SK-N-SH treated with all-trans-retinoic acid at 6 μM for 48 hours (cell line): ENCODE measurements around the gene OLFML2B.

Source experiments
- ATAC-seq: fragments of 200-7000 bp; cut with Tn5 transposase; 3 replicates; pipeline ENCODE4 v1.9.1; 2020; ENCODE audit warnings: mild to moderate bottlenecking, moderate library complexity
- ARNTL ChIP-seq: fragments of 450-650 bp; formaldehyde crosslinking; IDR thresholded peaks from 2 replicates; pipeline ENCODE4 v1.5.0; 2020; ENCODE audit warnings: low read depth, mild to moderate bottlenecking, moderate library complexity, borderline replicate concordance
- BACH2 ChIP-seq: fragments of 250-450 bp; sonication (Bioruptor Pico); IDR thresholded peaks from 2 replicates; pipeline ENCODE4 v1.9.0; 2021; ENCODE audit warnings: mild to moderate bottlenecking, borderline replicate concordance
- CREB5 ChIP-seq: fragments of 250-450 bp; sonication (Bioruptor Pico); IDR thresholded peaks from 2 replicates; pipeline ENCODE4 v1.5.1; 2020; ENCODE audit warnings: low read depth, mild to moderate bottlenecking, moderate library complexity
- CSDC2 ChIP-seq: fragments of 250-450 bp; sonication (Bioruptor Pico); IDR thresholded peaks from 2 replicates; pipeline ENCODE4 v1.5.0; 2020; ENCODE audit warnings: mild to moderate bottlenecking, moderate library complexity
- CSRNP3 ChIP-seq: fragments of 250-450 bp; sonication (Bioruptor Pico); IDR thresholded peaks from 2 replicates; pipeline ENCODE4 v1.5.1; 2021; ENCODE audit warnings: mild to moderate bottlenecking, moderate library complexity
- ESRRG ChIP-seq: fragments of 250-450 bp; sonication (Bioruptor Pico); IDR thresholded peaks from 2 replicates; pipeline ENCODE4 v1.6.1; 2021; ENCODE audit warnings: mild to moderate bottlenecking
- GLIS3 ChIP-seq: fragments of 250-450 bp; sonication (Bioruptor Pico); IDR thresholded peaks from 2 replicates; pipeline ENCODE4 v1.5.0; 2020; ENCODE audit warnings: mild to moderate bottlenecking, moderate library complexity
- ISL1 ChIP-seq: fragments of 250-450 bp; sonication (Bioruptor Pico); IDR thresholded peaks from 2 replicates; pipeline ENCODE4 v2.1.2; 2022; ENCODE audit warnings: mild to moderate bottlenecking, moderate library complexity
- OSR1 ChIP-seq: fragments of 250-450 bp; sonication (Bioruptor Pico); IDR thresholded peaks from 2 replicates; pipeline ENCODE4 v1.8.0; 2022; ENCODE audit warnings: moderate library complexity, mild to moderate bottlenecking, inconsistent platforms
- PATZ1 ChIP-seq: fragments of 250-450 bp; sonication (Bioruptor Pico); IDR thresholded peaks from 2 replicates; pipeline ENCODE4 v1.8.0; 2020; ENCODE audit warnings: mild to moderate bottlenecking, moderate library complexity, borderline replicate concordance
- POU6F1 ChIP-seq: fragments of 250-450 bp; sonication (Bioruptor Pico); IDR thresholded peaks from 2 replicates; pipeline ENCODE4 v1.8.0; 2021; ENCODE audit warnings: low read depth, mild to moderate bottlenecking, moderate library complexity, borderline replicate concordance
- PPARA ChIP-seq: fragments of 250-450 bp; sonication (Bioruptor Pico); IDR thresholded peaks from 2 replicates; pipeline ENCODE4 v1.5.0; 2020; ENCODE audit warnings: mild to moderate bottlenecking, borderline replicate concordance
- RARB ChIP-seq: fragments of 250-450 bp; sonication (Bioruptor Pico); IDR thresholded peaks from 2 replicates; pipeline ENCODE4 v1.8.0; 2021; ENCODE audit warnings: mild to moderate bottlenecking, moderate library complexity
- SNAI2 ChIP-seq: fragments of 250-450 bp; sonication (Bioruptor Pico); IDR thresholded peaks from 2 replicates; pipeline ENCODE4 v1.5.0; 2020; ENCODE audit warnings: mild to moderate bottlenecking, moderate library complexity
- TCF4 ChIP-seq: fragments of 250-450 bp; sonication (Bioruptor Pico); IDR thresholded peaks from 2 replicates; pipeline ENCODE4 v1.8.0; 2021; ENCODE audit warnings: mild to moderate bottlenecking, moderate library complexity, borderline replicate concordance
- TOX ChIP-seq: fragments of 250-450 bp; sonication (Bioruptor Pico); IDR thresholded peaks from 2 replicates; pipeline ENCODE4 v1.8.0; 2021; ENCODE audit warnings: mild to moderate bottlenecking, moderate library complexity, borderline replicate concordance
- TSHZ2 ChIP-seq: fragments of 250-450 bp; sonication (Bioruptor Pico); IDR thresholded peaks from 2 replicates; pipeline ENCODE4 v1.5.0; 2020; ENCODE audit warnings: mild to moderate bottlenecking, moderate library complexity
- ZC3H10 ChIP-seq: fragments of 250-450 bp; sonication (Bioruptor Pico); IDR thresholded peaks from 2 replicates; pipeline ENCODE4 v1.5.1; 2021; ENCODE audit warnings: mild to moderate bottlenecking, moderate library complexity
- ZFP3 ChIP-seq: fragments of 250-450 bp; sonication (Bioruptor Pico); IDR thresholded peaks from 2 replicates; pipeline ENCODE4 v1.5.0; 2020; ENCODE audit warnings: mild to moderate bottlenecking, moderate library complexity
- ZFP30 ChIP-seq: fragments of 450-650 bp; formaldehyde crosslinking; IDR thresholded peaks from 2 replicates; pipeline ENCODE4 v1.5.0; 2022; ENCODE audit warnings: mild to moderate bottlenecking, moderate library complexity
- ZNF565 ChIP-seq: fragments of 450-650 bp; formaldehyde crosslinking; conservative IDR thresholded peaks from 2 replicates; pipeline ENCODE4 v1.5.0; 2020; ENCODE audit warnings: low read depth, mild to moderate bottlenecking, moderate library complexity
- ZNF70 ChIP-seq: fragments of 450-650 bp; formaldehyde crosslinking; IDR thresholded peaks from 2 replicates; pipeline ENCODE4 v1.5.0; 2020; ENCODE audit warnings: mild to moderate bottlenecking, moderate library complexity
- ZNF8 ChIP-seq: fragments of 450-650 bp; formaldehyde crosslinking; IDR thresholded peaks from 2 replicates; pipeline ENCODE4 v1.5.0; 2020; ENCODE audit warnings: mild to moderate bottlenecking, moderate library complexity

Gene OLFML2B

GRCh38 chr1:162020150-162020549, 3.5 kb downstream of the OLFML2B start:
- ATAC-seq: no peak
- TF ChIP-seq TSHZ2 (CRISPR knock-in tag): no peak
- no peak for TF ChIP-seq POU6F1 (CRISPR knock-in tag)
- TF ChIP-seq CSDC2: no peak
- TF ChIP-seq TOX (CRISPR knock-in tag): no peak
- TF ChIP-seq ESRRG: no peak
- no peak for TF ChIP-seq ZNF565
- TF ChIP-seq ISL1 (CRISPR knock-in tag): no peak
- TF ChIP-seq GLIS3: no peak
- TF ChIP-seq SNAI2: no peak
- no peak for TF ChIP-seq CSRNP3
- TF ChIP-seq ZFP30 (CRISPR knock-in tag): no peak
- no peak for TF ChIP-seq ZNF70 (CRISPR knock-in tag)
- TF ChIP-seq ZNF8: no peak
- no peak for TF ChIP-seq PPARA
- TF ChIP-seq BACH2 (CRISPR knock-in tag): no peak
- no peak for TF ChIP-seq PATZ1 (CRISPR knock-in tag)

GRCh38 chr1:162019446-162019845, 4.2 kb downstream of the OLFML2B start:
- no peak for ATAC-seq
- TF ChIP-seq PPARA: no peak
- no peak for TF ChIP-seq TOX (CRISPR knock-in tag)
- TF ChIP-seq RARB: no peak
- TF ChIP-seq ZFP3: no peak
- TF ChIP-seq OSR1 (CRISPR knock-in tag): no peak
- no peak for TF ChIP-seq TSHZ2 (CRISPR knock-in tag)
- no peak for TF ChIP-seq ZNF8
- TF ChIP-seq BACH2 (CRISPR knock-in tag): no peak
- TF ChIP-seq GLIS3: no peak
- no peak for TF ChIP-seq POU6F1 (CRISPR knock-in tag)
- TF ChIP-seq SNAI2: no peak
- TF ChIP-seq ESRRG: no peak
- no peak for TF ChIP-seq TCF4
- TF ChIP-seq ARNTL (CRISPR knock-in tag): no peak
- TF ChIP-seq CSDC2: no peak
- TF ChIP-seq ZC3H10: no peak
- TF ChIP-seq CSRNP3: no peak
- TF ChIP-seq ISL1 (CRISPR knock-in tag): no peak
- no peak for TF ChIP-seq CREB5 (CRISPR knock-in tag)
